ENCODE results near the gene CDH16.

DNA sequence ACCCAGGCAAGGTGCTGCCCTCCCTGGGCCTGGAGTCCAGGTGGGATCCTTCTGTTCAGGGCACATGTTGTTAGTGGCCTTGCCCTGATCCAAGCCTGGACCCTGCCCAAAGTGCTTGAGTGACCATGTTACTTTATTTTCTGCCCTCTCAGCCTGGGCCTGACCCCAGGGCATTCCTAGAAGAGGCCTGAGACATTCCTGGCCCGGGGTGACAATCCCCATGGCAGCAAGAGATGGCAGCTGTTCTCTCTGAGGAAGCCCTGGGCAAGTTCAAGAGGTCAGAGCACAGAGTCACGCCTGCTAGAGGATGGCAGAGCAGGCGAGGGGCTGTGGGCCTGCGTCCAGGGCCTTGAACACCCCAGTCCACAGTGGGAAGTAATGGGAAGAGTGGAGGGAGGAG, 5.0 kb downstream of the CDH16 start:
- TF ChIP-seq POLR2A (IDR thresholded peaks at IDR 0.05) = no peak
- TF ChIP-seq, protein P1, sequence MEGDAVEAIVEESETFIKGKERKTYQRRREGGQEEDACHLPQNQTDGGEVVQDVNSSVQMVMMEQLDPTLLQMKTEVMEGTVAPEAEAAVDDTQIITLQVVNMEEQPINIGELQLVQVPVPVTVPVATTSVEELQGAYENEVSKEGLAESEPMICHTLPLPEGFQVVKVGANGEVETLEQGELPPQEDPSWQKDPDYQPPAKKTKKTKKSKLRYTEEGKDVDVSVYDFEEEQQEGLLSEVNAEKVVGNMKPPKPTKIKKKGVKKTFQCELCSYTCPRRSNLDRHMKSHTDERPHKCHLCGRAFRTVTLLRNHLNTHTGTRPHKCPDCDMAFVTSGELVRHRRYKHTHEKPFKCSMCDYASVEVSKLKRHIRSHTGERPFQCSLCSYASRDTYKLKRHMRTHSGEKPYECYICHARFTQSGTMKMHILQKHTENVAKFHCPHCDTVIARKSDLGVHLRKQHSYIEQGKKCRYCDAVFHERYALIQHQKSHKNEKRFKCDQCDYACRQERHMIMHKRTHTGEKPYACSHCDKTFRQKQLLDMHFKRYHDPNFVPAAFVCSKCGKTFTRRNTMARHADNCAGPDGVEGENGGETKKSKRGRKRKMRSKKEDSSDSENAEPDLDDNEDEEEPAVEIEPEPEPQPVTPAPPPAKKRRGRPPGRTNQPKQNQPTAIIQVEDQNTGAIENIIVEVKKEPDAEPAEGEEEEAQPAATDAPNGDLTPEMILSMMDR (IDR thresholded peaks at IDR 0.05) = no peak

Data from gastroesophageal sphincter (tissue), 3 donors.